Gastroesophageal sphincter (tissue), 4 donors: ENCODE measurements around the gene MSRB1. TPM values are rescaled to one million over a fixed set of nuclear protein-coding genes. Genes with fewer than 3 reads are reported as not detected.

ENCODE experiments used
- ATAC-seq: fragments of 150-250 bp; one replicate; pipeline ENCODE4 v1.9.1; 2016; ENCODE audit warnings: mild to moderate bottlenecking, moderate library complexity
- H3K27ac ChIP-seq, 4 donors: fragments of 200-600 bp; sonication (generic) in 3 of 4; 1 replicate in 3 of 4; 2 replicates in 1 of 4; pipeline ENCODE4 v1.5.1; 2016 to 2019
- H3K27me3 ChIP-seq: fragments of 200-600 bp; sonication (generic); one replicate; pipeline ENCODE4 v1.5.1; 2019
- H3K36me3 ChIP-seq, 2 donors: fragments of 200-600 bp; sonication (generic); one replicate each; pipeline ENCODE4 v1.5.1; 2019; ENCODE audit warnings: control low read depth in 1 of 2
- H3K4me1 ChIP-seq, 3 donors: fragments of 200-600 bp; sonication (generic); 1 replicate in 2 of 3; 2 replicates in 1 of 3; pipeline ENCODE4 v1.5.1; 2016 to 2019; ENCODE audit warnings: control low read depth in 2 of 3
- H3K4me3 ChIP-seq, 2 donors: fragments of 200-600 bp; sonication (generic); one replicate each; pipeline ENCODE4 v1.5.1; 2019; ENCODE audit warnings: mild to moderate bottlenecking in 1 of 2, moderate library complexity in 1 of 2
- H3K9me3 ChIP-seq, 3 donors: fragments of 200-600 bp; sonication (generic); one replicate each; pipeline ENCODE4 v1.5.1; 2017 to 2019; ENCODE audit warnings: control low read depth in 2 of 3
- EP300 ChIP-seq: sonication (generic); formaldehyde crosslinking; IDR thresholded peaks from one replicate; pipeline ENCODE4 v1.6.1; 2017; ENCODE audit warnings: antibody characterized with exemption, mild to moderate bottlenecking
- POLR2A ChIP-seq, 2 donors: fragments of 450-650 bp; IDR thresholded peaks; one replicate each; pipeline ENCODE4 v1.6.1; 2017; ENCODE audit warnings: antibody characterized with exemption in 2 of 2, mild to moderate bottlenecking in 2 of 2, moderate library complexity in 1 of 2
- POLR2AphosphoS5 ChIP-seq: sonication (generic); formaldehyde crosslinking; IDR thresholded peaks from one replicate; pipeline ENCODE4 v1.6.1; 2017; ENCODE audit warnings: antibody characterized with exemption
- WGBS, 2 donors: methylation state at CpG; one replicate each; pipeline ENCODE4 v1.1.5; 2018; ENCODE audit warnings: low coverage in 1 of 2; 5-methylcytosine and 5-hydroxymethylcytosine counted together
- total RNA-seq, 4 donors: library from RNA; depleted of rRNA; stranded (reverse); fragments of >200 nt; gene quantifications; one replicate each; pipeline ENCODE4 v1.1.0, GENCODE V29; 2016
- TF ChIP-seq, protein P1 (sequence below), 4 experiments: fragments of 200-600 bp in 2 of 4; fragments of 450-650 bp in 2 of 4; sonication (generic) in 1 of 4; IDR thresholded peaks; one replicate each; pipeline ENCODE4 v1.5.1; 2017 to 2019; ENCODE audit warnings: antibody characterized with exemption in 4 of 4, mild to moderate bottlenecking in 2 of 4, moderate library complexity in 2 of 4

Gene MSRB1
- total RNA-seq, 4 donors from 2014 or later, result 23.8 to 53.7 (median 44.8) TPM

DNA sequence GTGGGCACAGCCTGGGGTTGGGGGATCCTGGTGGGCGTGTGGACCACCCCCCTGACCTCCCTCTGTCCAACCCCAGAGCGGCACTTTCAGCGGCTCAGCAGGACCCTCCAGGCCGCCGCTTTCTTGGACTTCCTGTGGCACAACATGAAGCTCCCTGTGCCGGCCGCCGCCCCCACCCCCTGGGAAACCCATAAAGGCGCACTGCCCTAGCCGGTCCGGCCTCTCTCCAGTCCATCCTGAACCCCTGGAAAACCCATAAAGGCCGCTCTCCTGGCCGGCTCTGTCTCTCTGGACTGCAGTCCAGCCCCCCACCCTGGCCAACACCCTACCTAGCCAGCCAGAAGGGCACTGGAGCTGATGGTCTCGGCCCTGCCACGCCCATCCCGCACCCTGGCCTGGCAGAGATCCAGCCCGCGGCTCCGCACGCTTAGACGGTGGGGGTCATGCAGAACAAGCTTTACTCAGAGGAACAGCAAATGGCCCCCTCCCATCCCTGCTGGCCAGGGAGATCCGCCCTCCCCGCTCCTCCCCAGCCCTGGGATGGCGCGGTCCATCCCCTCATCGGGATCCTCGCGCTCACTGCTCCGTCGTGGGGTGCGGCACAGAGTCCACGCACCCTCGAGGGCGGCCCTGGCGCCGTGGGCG, 35.6 kb upstream of the MSRB1 start:
- Histone ChIP-seq H3K9me3 (no peaks in the 10 kb centered on the region), H3K4me1 (peaks cover 0 to 39% (median 4%) of the 10 kb centered on the region in 3 donors), H3K27me3 (peaks cover 95% of the 10 kb centered on the region), H3K27ac (no peak overlapping the region), H3K36me3 (peaks cover 0 to 55% of the 10 kb centered on the region in 2 donors), H3K4me3 (no peak overlapping the region)
- TF ChIP-seq POLR2A (IDR thresholded peaks at IDR 0.05) (no peak), POLR2AphosphoS5 (no peak), EP300 (no peak)
- TF ChIP-seq, protein P1, sequence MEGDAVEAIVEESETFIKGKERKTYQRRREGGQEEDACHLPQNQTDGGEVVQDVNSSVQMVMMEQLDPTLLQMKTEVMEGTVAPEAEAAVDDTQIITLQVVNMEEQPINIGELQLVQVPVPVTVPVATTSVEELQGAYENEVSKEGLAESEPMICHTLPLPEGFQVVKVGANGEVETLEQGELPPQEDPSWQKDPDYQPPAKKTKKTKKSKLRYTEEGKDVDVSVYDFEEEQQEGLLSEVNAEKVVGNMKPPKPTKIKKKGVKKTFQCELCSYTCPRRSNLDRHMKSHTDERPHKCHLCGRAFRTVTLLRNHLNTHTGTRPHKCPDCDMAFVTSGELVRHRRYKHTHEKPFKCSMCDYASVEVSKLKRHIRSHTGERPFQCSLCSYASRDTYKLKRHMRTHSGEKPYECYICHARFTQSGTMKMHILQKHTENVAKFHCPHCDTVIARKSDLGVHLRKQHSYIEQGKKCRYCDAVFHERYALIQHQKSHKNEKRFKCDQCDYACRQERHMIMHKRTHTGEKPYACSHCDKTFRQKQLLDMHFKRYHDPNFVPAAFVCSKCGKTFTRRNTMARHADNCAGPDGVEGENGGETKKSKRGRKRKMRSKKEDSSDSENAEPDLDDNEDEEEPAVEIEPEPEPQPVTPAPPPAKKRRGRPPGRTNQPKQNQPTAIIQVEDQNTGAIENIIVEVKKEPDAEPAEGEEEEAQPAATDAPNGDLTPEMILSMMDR (IDR thresholded peaks at IDR 0.05), result no peak
- ATAC-seq, result no peak
- 90 to 100% methylated on average over 1 to 2 of the region's 37 CpGs for WGBS, 2 donors

DNA sequence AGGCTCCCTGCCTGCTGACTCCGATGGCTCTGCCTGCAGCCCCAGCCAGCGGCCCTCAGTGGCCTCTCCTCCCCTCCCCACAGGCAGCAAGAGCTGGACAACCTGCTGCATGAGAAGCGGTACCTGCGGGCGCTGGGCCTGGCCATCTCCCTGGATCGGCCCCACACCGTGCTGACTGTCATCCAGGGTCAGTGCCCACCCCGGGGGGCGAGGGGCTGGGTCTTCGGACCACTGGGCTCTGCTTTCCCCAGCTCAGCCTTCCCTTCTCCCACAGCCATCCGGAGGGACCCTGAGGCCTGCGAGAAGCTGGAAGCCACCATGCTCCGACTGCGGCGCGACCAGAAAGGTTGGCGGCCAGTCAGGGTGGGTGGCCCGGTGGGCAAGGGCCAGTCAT, 34.9 kb upstream of the MSRB1 start:
- Histone ChIP-seq H3K36me3 (peaks cover 0 to 56% of the 10 kb centered on the region in 2 donors), H3K27ac (no peak overlapping the region), H3K4me3 (no peak overlapping the region), H3K27me3 (peaks cover 91% of the 10 kb centered on the region), H3K4me1 (peaks cover 0 to 39% (median 11%) of the 10 kb centered on the region in 3 donors), H3K9me3 (no peaks in the 10 kb centered on the region)
- WGBS, 2 donors, result no CpG with 5 or more reads among the region's 18 CpGs
- ATAC-seq, result no peak
- no peak for TF ChIP-seq POLR2AphosphoS5
- no peak for TF ChIP-seq EP300
- TF ChIP-seq, protein P1 (IDR thresholded peaks at IDR 0.05), result no peak
- no peak for TF ChIP-seq POLR2A (IDR thresholded peaks at IDR 0.05)

DNA sequence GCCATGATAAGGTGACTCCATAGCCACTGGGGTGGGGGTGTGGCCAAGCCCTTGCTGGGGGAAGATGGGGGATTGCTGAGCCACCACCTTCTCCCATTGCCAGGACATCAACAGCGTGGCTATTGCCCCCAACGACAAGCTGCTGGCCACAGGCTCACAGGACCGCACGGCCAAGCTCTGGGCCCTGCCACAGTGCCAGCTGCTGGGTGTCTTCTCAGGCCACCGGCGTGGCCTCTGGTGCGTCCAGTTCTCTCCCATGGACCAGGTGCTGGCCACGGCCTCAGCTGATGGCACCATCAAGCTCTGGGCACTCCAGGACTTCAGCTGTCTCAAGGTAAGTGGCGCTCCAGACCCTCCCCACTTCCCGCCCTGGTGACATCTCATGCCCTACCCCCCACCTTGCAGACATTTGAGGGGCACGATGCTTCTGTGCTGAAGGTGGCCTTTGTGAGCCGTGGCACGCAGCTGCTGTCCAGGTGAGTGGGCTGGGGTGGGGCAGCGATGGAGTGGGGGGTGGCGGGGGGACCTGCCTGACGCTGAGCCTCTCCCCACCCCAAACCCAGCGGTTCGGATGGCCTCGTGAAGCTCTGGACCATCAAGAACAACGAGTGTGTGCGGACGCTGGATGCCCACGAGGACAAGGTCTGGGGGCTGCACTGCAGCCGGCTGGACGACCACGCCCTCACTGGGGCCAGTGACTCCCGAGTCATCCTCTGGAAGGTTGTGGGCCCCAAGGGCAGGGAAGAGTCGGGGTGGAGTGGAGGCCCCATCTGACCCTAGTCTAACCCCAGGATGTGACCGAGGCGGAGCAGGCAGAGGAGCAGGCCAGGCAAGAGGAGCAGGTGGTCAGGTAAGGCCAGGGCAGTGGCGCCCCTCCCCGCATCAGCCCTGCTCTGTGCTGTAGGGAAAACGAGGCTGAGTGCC, 34.2 kb upstream of the MSRB1 start:
- Histone ChIP-seq H3K27me3 (peaks cover 84% of the 10 kb centered on the region), H3K36me3 (peaks cover 0 to 56% of the 10 kb centered on the region in 2 donors), H3K4me3 (no peak overlapping the region), H3K4me1 (peaks cover 0 to 44% (median 16%) of the 10 kb centered on the region in 3 donors), H3K27ac (no peak overlapping the region), H3K9me3 (no peaks in the 10 kb centered on the region)
- 100% methylated on average over 3 of the region's 33 CpGs; no CpG with 5 or more reads in 1 of the 2 donors for WGBS, 2 donors
- TF ChIP-seq, protein P1 (IDR thresholded peaks at IDR 0.05), result no peak
- TF ChIP-seq POLR2AphosphoS5 (no peak), POLR2A (IDR thresholded peaks at IDR 0.05) (no peak), EP300 (no peak)
- no peak for ATAC-seq

DNA sequence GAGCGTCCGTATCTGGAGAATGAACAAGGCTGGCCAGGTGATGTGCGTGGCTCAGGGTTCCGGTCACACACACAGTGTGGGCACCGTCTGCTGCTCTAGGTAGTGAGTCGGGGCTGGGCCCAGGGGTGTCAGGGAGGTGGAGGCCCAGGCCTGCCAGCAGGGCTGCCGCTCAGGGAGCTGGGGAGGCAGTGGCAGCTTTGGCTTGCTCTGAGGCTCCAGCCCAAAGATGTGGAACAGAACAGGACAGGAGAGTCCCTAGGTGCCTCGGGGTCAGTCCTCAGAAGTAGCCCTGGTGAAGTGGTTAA, 33.2 kb upstream of the MSRB1 start:
- Histone ChIP-seq H3K4me3 (no peak overlapping the region), H3K27ac (no peak overlapping the region), H3K9me3 (no peaks in the 10 kb centered on the region), H3K4me1 (peaks cover 0 to 48% (median 18%) of the 10 kb centered on the region in 3 donors), H3K36me3 (peaks cover 0 to 56% of the 10 kb centered on the region in 2 donors), H3K27me3 (peaks cover 74% of the 10 kb centered on the region)
- TF ChIP-seq, protein P1 (IDR thresholded peaks at IDR 0.05), result no peak
- no peak for TF ChIP-seq POLR2AphosphoS5
- no peak for TF ChIP-seq POLR2A (IDR thresholded peaks at IDR 0.05)
- no peak for TF ChIP-seq EP300
- no CpG with 5 or more reads among the region's 8 CpGs for WGBS, 2 donors
- ATAC-seq, result no peak
